GM23338 (cell line): ENCODE data around the gene ABCA4. TPM values are rescaled to one million over a fixed set of nuclear protein-coding genes. Genes with fewer than 3 reads are reported as not detected.
"Not testable (repeated sequence)": the region's sequence is repeated elsewhere in the genome, so short reads cannot be mapped to it uniquely, and the experiment has no call there.

Source experiments
- ATAC-seq: fragments of 200-7000 bp; cut with Tn5 transposase; 3 replicates; pipeline ENCODE4 v1.9.1; 2020
- DNase-seq: peaks from one replicate; pipeline ENCODE4 v3.0.0-alpha.2; 2015; ENCODE audit warnings: low spot score
- H2AFZ ChIP-seq: fragments of 200-600 bp; sonication (generic); 2 replicates; pipeline ENCODE4 v1.8.0; 2016; ENCODE audit warnings: antibody characterized with exemption, mild to moderate bottlenecking, moderate library complexity
- H3F3A ChIP-seq: fragments of 200-600 bp; sonication (generic); replicated peaks from 2 replicates; pipeline ENCODE4 v1.8.0; 2017; ENCODE audit warnings: antibody characterized with exemption, mixed run types, low read depth
- H3K27ac ChIP-seq: fragments of 200-600 bp; sonication (generic); 2 replicates; pipeline ENCODE4 v1.6.1; 2016; ENCODE audit warnings: low read depth
- H3K27me3 ChIP-seq: fragments of 200-600 bp; sonication (generic); 2 replicates; pipeline ENCODE4 v1.8.0; 2016; ENCODE audit warnings: mild to moderate bottlenecking, mixed run types, moderate library complexity; ENCODE audit not compliant: insufficient read depth
- H3K36me3 ChIP-seq: fragments of 200-600 bp; sonication (generic); 2 replicates; pipeline ENCODE4 v1.8.0; 2016; ENCODE audit warnings: mild to moderate bottlenecking; ENCODE audit not compliant: insufficient read depth
- H3K4me1 ChIP-seq: fragments of 200-600 bp; sonication (generic); 2 replicates; pipeline ENCODE4 v1.8.0; 2016; ENCODE audit warnings: mild to moderate bottlenecking, moderate library complexity; ENCODE audit not compliant: insufficient read depth
- H3K4me2 ChIP-seq: fragments of 200-600 bp; sonication (generic); 2 replicates; pipeline ENCODE4 v1.7.1; 2017; ENCODE audit warnings: mixed run types
- H3K4me3 ChIP-seq: fragments of 200-600 bp; sonication (generic); 2 replicates; pipeline ENCODE4 v1.6.1; 2016; ENCODE audit warnings: mixed run types
- H3K79me2 ChIP-seq: fragments of 200-600 bp; sonication (generic); replicated peaks from 2 replicates; pipeline ENCODE4 v1.8.0; 2017; ENCODE audit warnings: mild to moderate bottlenecking; ENCODE audit not compliant: insufficient read depth
- H3K9me2 ChIP-seq: fragments of 200-600 bp; sonication (generic); 2 replicates; pipeline ENCODE4 v1.8.0; 2017; ENCODE audit not compliant: insufficient read depth
- H4K20me1 ChIP-seq: fragments of 200-600 bp; sonication (generic); replicated peaks from 2 replicates; pipeline ENCODE4 v1.8.0; 2017; ENCODE audit warnings: mild to moderate bottlenecking; ENCODE audit not compliant: insufficient read depth
- H3K27ac Mint-ChIP-seq: 2 replicates; pipeline ENCODE4 v1.8.0; 2020; ENCODE audit warnings: inconsistent platforms, mild to moderate bottlenecking, moderate library complexity, mixed read lengths
- H3K27me3 Mint-ChIP-seq: 3 replicates; pipeline ENCODE4 v1.8.0; 2022; ENCODE audit warnings: low read depth, mild to moderate bottlenecking, moderate library complexity, mixed read lengths, inconsistent platforms; ENCODE audit not compliant: insufficient read depth, poor library complexity
- H3K36me3 Mint-ChIP-seq: 3 replicates; pipeline ENCODE4 v1.8.0; 2021; ENCODE audit warnings: low read depth, mild to moderate bottlenecking, inconsistent platforms, moderate library complexity, mixed read lengths
- H3K4me1 Mint-ChIP-seq: 3 replicates; pipeline ENCODE4 v1.8.0; 2020; ENCODE audit warnings: mild to moderate bottlenecking, inconsistent platforms, mixed read lengths
- H3K4me3 Mint-ChIP-seq: 3 replicates; pipeline ENCODE4 v1.8.0; 2021; ENCODE audit warnings: moderate library complexity, mild to moderate bottlenecking, inconsistent platforms, mixed read lengths
- H3K9me3 Mint-ChIP-seq: 3 replicates; pipeline ENCODE4 v1.8.0; 2020; ENCODE audit warnings: moderate library complexity, mild to moderate bottlenecking, inconsistent platforms, mixed read lengths
- CREB1 ChIP-seq: fragments of 250-450 bp; sonication (Bioruptor Pico); IDR thresholded peaks from 2 replicates; pipeline ENCODE4 v1.5.0; 2020; ENCODE audit warnings: low read depth, mild to moderate bottlenecking, moderate library complexity
- EZH2 ChIP-seq: fragments of 200-600 bp; sonication (generic); IDR thresholded peaks from one replicate; pipeline ENCODE4 v1.8.0; 2017; ENCODE audit warnings: antibody characterized with exemption, mild to moderate bottlenecking, low read depth; ENCODE audit not compliant: unreplicated experiment
- NANOG ChIP-seq: IDR thresholded peaks from 2 replicates; pipeline ENCODE4 v1.6.1; 2016; ENCODE audit warnings: antibody characterized with exemption, borderline replicate concordance
- STAT1 ChIP-seq: IDR thresholded peaks from one replicate; pipeline ENCODE4 v1.6.1; 2016; ENCODE audit warnings: antibody characterized with exemption; ENCODE audit not compliant: unreplicated experiment
- ZNF114 ChIP-seq: fragments of 250-450 bp; sonication (Bioruptor Pico); IDR thresholded peaks from 2 replicates; pipeline ENCODE4 v1.5.0; 2020; ENCODE audit warnings: mild to moderate bottlenecking, moderate library complexity
- ZNF331 ChIP-seq: fragments of 250-450 bp; sonication (Bioruptor Pico); IDR thresholded peaks from 2 replicates; pipeline ENCODE4 v1.5.0; 2020; ENCODE audit warnings: low read depth, mild to moderate bottlenecking, moderate library complexity
- polyA plus RNA-seq: library from polyadenylated mRNA; unstranded; fragments of >200 nt; fragmentation: Nextera tagmentation; extraction: Ambion mirVana; gene quantifications from 2 replicates; pipeline ENCODE4 v1.2.1, GENCODE V29; 2016
- total RNA-seq: library from RNA; depleted of rRNA; stranded (reverse); fragments of >200 nt; shearing (Covaris generic); gene quantifications from 2 replicates; pipeline ENCODE4 v1.2.3, GENCODE V29; 2014
- TF ChIP-seq, protein P1 (sequence below): IDR thresholded peaks from 2 replicates; pipeline ENCODE4 v1.6.1; 2016; ENCODE audit warnings: antibody characterized with exemption

ABCA4 gene
- total and polyA plus RNA-seq, 2 experiments from 2014 or later = not detected

DNA sequence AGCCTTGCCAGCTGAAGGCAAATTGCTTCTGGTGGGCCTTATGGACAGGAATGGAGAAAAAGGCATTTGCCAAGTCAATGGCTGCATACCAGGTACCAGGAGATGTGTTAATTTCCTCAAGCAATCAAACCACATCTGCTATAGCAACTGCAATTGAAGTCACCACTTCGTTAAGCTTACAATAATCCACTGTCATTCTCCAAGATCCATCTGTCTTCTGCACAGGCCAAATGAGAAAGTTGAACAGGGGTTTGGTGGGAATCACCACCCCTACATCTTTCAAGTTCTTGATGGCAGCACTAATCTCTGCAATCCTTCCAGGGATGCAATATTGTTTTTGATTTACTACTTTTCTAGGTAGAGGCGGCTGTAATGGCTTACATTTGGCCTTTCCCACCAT lies 43.9 kb upstream of the ABCA4 start:
- H3K27ac ChIP-seq, H3K4me2 ChIP-seq, H3K4me3 ChIP-seq, DNase-seq, H3K79me2 ChIP-seq, H3K27me3 Mint-ChIP-seq, H3K27ac Mint-ChIP-seq, H3K4me3 Mint-ChIP-seq, H3K9me3 Mint-ChIP-seq, H3K4me1 ChIP-seq, H3F3A ChIP-seq, H3K27me3 ChIP-seq, H4K20me1 ChIP-seq, ATAC-seq, H3K9me2 ChIP-seq, H3K36me3 Mint-ChIP-seq, H3K4me1 Mint-ChIP-seq, H3K36me3 ChIP-seq, H2AFZ ChIP-seq: not testable (repeated sequence)

DNA sequence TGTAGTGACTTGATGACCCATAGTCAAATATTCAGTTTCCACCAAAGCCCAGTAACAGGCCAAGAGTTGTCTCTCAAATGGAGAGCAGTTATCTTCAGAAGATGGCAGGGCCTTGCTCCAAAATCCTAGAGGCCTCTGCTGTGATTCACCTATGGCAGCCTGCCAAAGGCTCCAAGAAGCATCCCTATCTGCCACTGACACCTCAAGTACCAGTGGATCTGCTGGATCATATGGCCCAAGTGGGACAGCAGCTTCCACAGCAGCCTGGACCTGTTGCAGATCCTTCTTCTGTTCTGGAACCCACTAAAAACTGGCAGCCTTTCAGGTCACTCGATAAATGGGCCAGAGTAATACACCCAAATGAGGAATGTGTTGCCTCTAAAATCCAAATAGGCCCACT lies 43.2 kb upstream of the ABCA4 start:
- H3K36me3 Mint-ChIP-seq, H3K4me3 Mint-ChIP-seq, H3F3A ChIP-seq, H3K9me2 ChIP-seq, H3K4me1 ChIP-seq, H3K79me2 ChIP-seq, H3K27me3 ChIP-seq, H2AFZ ChIP-seq, H3K27ac Mint-ChIP-seq, H3K27me3 Mint-ChIP-seq, H3K4me2 ChIP-seq, H3K36me3 ChIP-seq, DNase-seq, H3K9me3 Mint-ChIP-seq, H4K20me1 ChIP-seq, H3K4me1 Mint-ChIP-seq, H3K4me3 ChIP-seq, H3K27ac ChIP-seq, ATAC-seq: not testable (repeated sequence)

DNA sequence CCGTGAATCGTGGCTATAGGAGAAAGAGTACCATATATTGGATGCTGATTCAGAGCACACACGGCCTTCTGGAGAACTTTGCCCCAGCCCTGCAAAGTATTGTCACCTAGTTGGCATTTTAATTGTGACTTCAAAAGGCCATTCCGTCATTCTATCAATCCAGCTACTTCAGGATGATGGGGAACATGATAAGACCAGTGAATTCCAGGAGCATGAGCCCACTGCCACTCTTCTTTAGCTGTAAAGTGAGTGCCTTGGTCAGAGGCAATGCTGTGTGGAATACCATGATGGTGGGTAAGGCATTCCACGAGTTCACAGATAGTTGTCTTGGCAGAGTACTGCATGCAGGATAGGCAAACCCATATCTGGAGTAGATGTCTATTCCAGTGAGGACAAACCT lies 42.3 kb upstream of the ABCA4 start:
- H3K4me1 ChIP-seq, H3F3A ChIP-seq, H3K4me3 ChIP-seq, H3K4me1 Mint-ChIP-seq, H3K27me3 ChIP-seq, H3K4me3 Mint-ChIP-seq, H3K79me2 ChIP-seq, DNase-seq, ATAC-seq, H3K9me2 ChIP-seq, H3K9me3 Mint-ChIP-seq, H2AFZ ChIP-seq, H4K20me1 ChIP-seq, H3K27me3 Mint-ChIP-seq, H3K27ac ChIP-seq, H3K36me3 Mint-ChIP-seq, H3K36me3 ChIP-seq, H3K4me2 ChIP-seq, H3K27ac Mint-ChIP-seq: not testable (repeated sequence)

DNA sequence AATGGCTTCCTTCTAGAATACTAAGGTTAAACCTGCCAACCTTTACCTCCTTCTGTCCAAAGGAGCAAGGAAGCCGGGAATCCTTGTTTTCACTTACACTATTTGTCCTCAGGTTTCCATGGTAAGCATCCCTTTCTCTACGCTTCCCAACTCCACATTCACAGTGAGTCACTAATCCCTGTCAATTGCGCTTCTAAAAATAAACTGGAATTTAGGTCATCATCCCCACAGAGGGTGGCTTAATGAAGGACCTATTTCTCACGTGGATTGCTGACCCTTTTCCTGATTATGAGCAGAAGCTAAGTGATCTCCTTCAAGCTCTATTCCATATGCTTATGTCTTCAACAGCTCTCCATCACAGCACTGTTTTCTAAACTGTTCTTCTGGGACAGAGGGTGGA lies 39.9 kb upstream of the ABCA4 start:
- Mint-ChIP-seq H3K4me3 (no peak overlapping the region), H3K4me1 (no peaks in the 10 kb centered on the region), H3K36me3 (no peaks in the 10 kb centered on the region), H3K27me3 (no peaks in the 10 kb centered on the region), H3K9me3 (no peaks in the 10 kb centered on the region), H3K27ac (no peak overlapping the region)
- Histone ChIP-seq H3K36me3 (no peaks in the 10 kb centered on the region), H3F3A (no peaks in the 10 kb centered on the region), H3K27ac (no peak overlapping the region), H3K4me1 (no peaks in the 10 kb centered on the region), H3K27me3 (no peaks in the 10 kb centered on the region), H3K79me2 (no peaks in the 10 kb centered on the region), H3K4me2 (no peak overlapping the region), H2AFZ (peak overlapping the region; percentile 70; the same call in 1 of the 2 replicates), H3K9me2 (no peaks in the 10 kb centered on the region), H4K20me1 (no peaks in the 10 kb centered on the region), H3K4me3 (no peak overlapping the region)
- peak; percentile 13 for DNase-seq
- no peak for ATAC-seq
- TF ChIP-seq EZH2 (no peak), CREB1 (CRISPR knock-in tag) (no peak), STAT1 (no peak), ZNF331 (no peak), NANOG (no peak), ZNF114 (no peak)
- TF ChIP-seq, protein P1, sequence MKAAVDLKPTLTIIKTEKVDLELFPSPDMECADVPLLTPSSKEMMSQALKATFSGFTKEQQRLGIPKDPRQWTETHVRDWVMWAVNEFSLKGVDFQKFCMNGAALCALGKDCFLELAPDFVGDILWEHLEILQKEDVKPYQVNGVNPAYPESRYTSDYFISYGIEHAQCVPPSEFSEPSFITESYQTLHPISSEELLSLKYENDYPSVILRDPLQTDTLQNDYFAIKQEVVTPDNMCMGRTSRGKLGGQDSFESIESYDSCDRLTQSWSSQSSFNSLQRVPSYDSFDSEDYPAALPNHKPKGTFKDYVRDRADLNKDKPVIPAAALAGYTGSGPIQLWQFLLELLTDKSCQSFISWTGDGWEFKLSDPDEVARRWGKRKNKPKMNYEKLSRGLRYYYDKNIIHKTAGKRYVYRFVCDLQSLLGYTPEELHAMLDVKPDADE = no peak
